Adrenal gland (tissue), 12 donors: ENCODE results near the gene SZT2. TPM values are rescaled to one million over a fixed set of nuclear protein-coding genes. Genes with fewer than 3 reads are reported as not detected.

Experiments used
- DNase-seq, 7 donors: peaks; one replicate each; pipeline ENCODE4 v3.0.0-alpha.2; 2019 to 2020
- H3K27ac ChIP-seq, 5 donors: fragments of 200-600 bp; sonication (generic) in 4 of 5; 1 replicate in 3 of 5; 2 replicates in 2 of 5; pipeline versions ENCODE4 v1.5.1 to v1.8.0; 2016 to 2020; ENCODE audit warnings: mild to moderate bottlenecking in 1 of 5
- H3K27me3 ChIP-seq: fragments of 200-600 bp; 2 replicates; pipeline ENCODE4 v1.8.0; 2021
- H3K36me3 ChIP-seq, 2 donors: fragments of 200-600 bp; replicated peaks in 1 of 2; 1 replicate in 1 of 2; 2 replicates in 1 of 2; pipeline versions ENCODE4 v1.5.1 to v1.8.0; 2018 to 2022
- H3K4me1 ChIP-seq, 2 donors: fragments of 200-600 bp; replicated peaks in 1 of 2; 1 replicate in 1 of 2; 2 replicates in 1 of 2; pipeline versions ENCODE4 v1.5.1 to v1.8.0; 2018 to 2021
- H3K4me3 ChIP-seq, 4 donors: fragments of 200-600 bp; sonication (generic) in 3 of 4; one replicate each; pipeline ENCODE4 v1.5.1; 2016 to 2018
- H3K9me3 ChIP-seq, 3 donors: fragments of 200-600 bp; sonication (generic) in 1 of 3; replicated peaks in 1 of 3; 1 replicate in 2 of 3; 2 replicates in 1 of 3; pipeline versions ENCODE4 v1.5.1 to v1.8.0; 2016 to 2021
- POLR2A ChIP-seq, 2 donors: fragments of 450-650 bp; IDR thresholded peaks; one replicate each; pipeline ENCODE4 v1.6.1; 2017; ENCODE audit warnings: antibody characterized with exemption in 2 of 2, mild to moderate bottlenecking in 2 of 2, moderate library complexity in 1 of 2
- WGBS, 4 donors: extraction: QIAGEN DNeasy Blood & Tissue Kit in 2 of 4; methylation state at CpG; one replicate each; pipeline versions ENCODE4 v1.1.5 to v1.1.7; 2013 to 2017; 5-methylcytosine and 5-hydroxymethylcytosine counted together
- intact Hi-C, 2 donors: fragments of 100-400 bp; cut with DNase I; formaldehyde crosslinking; loops; one replicate each; pipeline versions ENCODE4 v1.14.1 to v1.15.0; 2022 to 2023
- polyA plus RNA-seq, 3 donors: library from polyadenylated mRNA; stranded (reverse); fragments of 200-250 nt in 2 of 3; fragments of 350-450 nt in 1 of 3; fragmentation: Illumina TruSeq in 1 of 3; extraction: RNeasy Lipid Tissue Mini Kit (QIAGEN cat#74804) in 1 of 3; gene quantifications; one replicate each; pipeline ENCODE4 v1.2.3, GENCODE V29; 2013 to 2014
- total RNA-seq, 9 donors: library from RNA; depleted of rRNA in 4 of 9; stranded (reverse); fragments of >200 nt in 4 of 9; fragments of 120-200 nt in 1 of 9; fragmentation: NEBNext Ultra II Directional in 1 of 9; extraction: Animal tissue kit (Norgen Biotek cat#: 25700) in 1 of 9; gene quantifications; one replicate each; pipeline versions ENCODE4 v1.1.0 to v1.2.4, GENCODE V29; 2013 to 2023
- TF ChIP-seq, protein P1 (sequence below), 6 experiments: fragments of 450-650 bp in 4 of 6; fragments of 200-600 bp in 2 of 6; sonication (generic) in 1 of 6; IDR thresholded peaks; 1 replicate in 5 of 6; 2 replicates in 1 of 6; pipeline versions ENCODE4 v1.5.1 to v1.8.0; 2016 to 2021; ENCODE audit warnings: antibody characterized with exemption in 6 of 6, mild to moderate bottlenecking in 2 of 6, moderate library complexity in 1 of 6
- donor health status: healthy with polysubstance abuse.
- donor health status: Bipolar disorder and iron deficiency.
- donor health status: DM: yes; HTN: yes; CAD: no.
- donor health status: DM: no; HTN: no; CAD: no.
- donor health status: DM: no; HTN: no; CAD: no.
- donor health status: DM: yes; HTN: yes; CAD: no.

SZT2 gene
- total and polyA plus RNA-seq, 12 donors: 12.2 to 106 (median 34.7) TPM

DNA sequence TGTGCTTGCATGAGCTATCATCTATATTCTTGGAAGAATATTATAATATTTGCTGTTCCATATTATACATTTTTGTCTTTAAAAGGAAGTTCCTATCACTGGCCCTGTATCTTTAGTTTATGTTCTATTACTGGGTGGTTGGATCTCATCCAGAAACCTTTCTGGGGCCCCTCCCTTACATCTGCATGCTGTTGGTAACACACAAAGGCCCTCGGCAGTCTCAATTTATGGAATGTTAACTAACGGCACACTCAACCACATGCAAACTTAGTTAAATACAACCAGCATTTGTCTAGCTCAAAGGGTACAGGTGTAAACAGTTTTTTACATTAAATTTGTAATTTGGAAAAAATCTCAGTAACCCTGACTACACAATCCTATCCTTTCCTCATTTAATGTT is 73.8 kb downstream of the SZT2 start:
- H3K27me3 ChIP-seq: no peaks in the 10 kb centered on the region
- H3K4me3 ChIP-seq: no peak overlapping the region
- H3K4me1 ChIP-seq: peaks cover 0 to 5% of the 10 kb centered on the region in 2 donors
- intact Hi-C loops: no loop called here
- H3K27ac ChIP-seq: no peak overlapping the region
- 79 to 92% (median 87%) methylated on average over 2 of the region's 2 CpGs for WGBS, 4 donors
- TF ChIP-seq POLR2A (IDR thresholded peaks at IDR 0.05): no peak
- TF ChIP-seq, protein P1, sequence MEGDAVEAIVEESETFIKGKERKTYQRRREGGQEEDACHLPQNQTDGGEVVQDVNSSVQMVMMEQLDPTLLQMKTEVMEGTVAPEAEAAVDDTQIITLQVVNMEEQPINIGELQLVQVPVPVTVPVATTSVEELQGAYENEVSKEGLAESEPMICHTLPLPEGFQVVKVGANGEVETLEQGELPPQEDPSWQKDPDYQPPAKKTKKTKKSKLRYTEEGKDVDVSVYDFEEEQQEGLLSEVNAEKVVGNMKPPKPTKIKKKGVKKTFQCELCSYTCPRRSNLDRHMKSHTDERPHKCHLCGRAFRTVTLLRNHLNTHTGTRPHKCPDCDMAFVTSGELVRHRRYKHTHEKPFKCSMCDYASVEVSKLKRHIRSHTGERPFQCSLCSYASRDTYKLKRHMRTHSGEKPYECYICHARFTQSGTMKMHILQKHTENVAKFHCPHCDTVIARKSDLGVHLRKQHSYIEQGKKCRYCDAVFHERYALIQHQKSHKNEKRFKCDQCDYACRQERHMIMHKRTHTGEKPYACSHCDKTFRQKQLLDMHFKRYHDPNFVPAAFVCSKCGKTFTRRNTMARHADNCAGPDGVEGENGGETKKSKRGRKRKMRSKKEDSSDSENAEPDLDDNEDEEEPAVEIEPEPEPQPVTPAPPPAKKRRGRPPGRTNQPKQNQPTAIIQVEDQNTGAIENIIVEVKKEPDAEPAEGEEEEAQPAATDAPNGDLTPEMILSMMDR (IDR thresholded peaks at IDR 0.05): no peak
- H3K36me3 ChIP-seq: no peaks in the 10 kb centered on the region
- H3K9me3 ChIP-seq: no peaks in the 10 kb centered on the region
- no peak for DNase-seq

DNA sequence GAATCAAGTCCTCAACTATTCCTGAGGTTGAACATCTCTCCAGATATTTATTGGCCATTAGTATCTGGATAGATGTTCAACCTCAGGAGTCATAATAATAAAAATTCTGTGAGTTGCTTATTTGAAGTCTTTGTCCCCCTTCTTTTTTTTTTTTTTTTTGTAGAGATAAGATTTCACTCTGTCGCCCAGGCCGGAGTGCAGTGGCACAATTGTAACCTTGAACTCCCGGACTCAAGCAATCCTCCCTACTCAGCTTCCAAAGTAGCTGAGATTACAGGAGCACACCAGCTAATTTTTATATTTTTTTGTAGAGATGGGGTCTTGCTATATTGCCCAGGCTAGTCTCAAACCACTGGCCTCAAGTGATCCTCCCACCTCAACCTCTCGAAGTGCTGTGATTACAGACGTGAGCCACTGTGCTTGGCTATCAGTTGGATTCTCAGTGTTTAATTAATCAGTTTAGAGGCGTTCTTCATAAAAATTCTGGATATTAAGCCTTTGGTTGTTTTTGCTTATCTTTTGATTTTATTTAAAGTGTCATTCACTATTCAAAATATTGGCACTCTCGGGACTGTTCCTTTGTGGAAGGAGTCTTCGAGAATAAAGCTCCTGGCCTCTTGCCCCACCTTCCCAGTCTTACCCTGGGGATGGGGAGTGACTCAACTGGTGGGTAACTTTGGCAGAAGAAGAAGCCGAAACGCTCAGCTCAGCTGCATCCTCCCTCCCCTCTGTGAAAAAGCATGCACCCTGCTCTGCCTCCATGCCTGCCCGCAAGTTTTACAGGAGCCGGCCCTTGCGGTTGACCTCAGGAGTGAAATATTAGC is 75.2 kb downstream of the SZT2 start:
- Histone ChIP-seq H3K27ac (no peak overlapping the region), H3K4me1 (peaks cover 0 to 5% of the 10 kb centered on the region in 2 donors), H3K4me3 (no peak overlapping the region), H3K9me3 (no peaks in the 10 kb centered on the region), H3K27me3 (no peaks in the 10 kb centered on the region), H3K36me3 (no peaks in the 10 kb centered on the region)
- TF ChIP-seq POLR2A (IDR thresholded peaks at IDR 0.05): no peak
- TF ChIP-seq, protein P1 (IDR thresholded peaks at IDR 0.05): no peak
- peak in 1 of 7 donors; percentile 61 for DNase-seq
- 69 to 76% (median 73%) methylated on average over 13 of the region's 13 CpGs for WGBS, 4 donors
- intact Hi-C loops: no loop called here

DNA sequence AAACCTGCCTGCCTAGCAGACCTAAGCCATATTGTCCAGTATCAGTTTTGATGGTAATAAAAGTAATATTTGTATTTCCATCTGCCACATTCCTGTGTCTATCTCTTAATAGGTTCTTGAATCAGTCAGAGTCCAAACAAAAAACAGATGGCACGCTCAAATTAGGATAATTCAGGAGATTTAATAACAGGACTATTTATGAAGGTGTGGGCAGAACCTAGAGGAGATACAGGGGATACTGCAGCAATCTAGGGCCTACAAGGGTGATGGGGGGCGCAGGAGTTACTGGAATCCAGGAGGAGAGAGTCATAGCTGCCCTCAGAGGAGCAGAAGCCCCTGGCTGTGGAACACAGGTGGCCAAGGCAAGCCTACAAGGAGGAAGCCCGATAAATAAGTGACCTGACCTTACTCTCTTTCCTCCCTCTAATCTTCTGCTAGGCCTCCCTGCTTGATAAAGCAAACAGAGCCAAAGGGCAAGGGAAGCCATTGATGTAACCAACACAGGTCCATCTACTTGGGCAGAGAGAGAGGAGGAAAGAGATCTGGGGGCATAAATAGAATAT is 75.9 kb downstream of the SZT2 start:
- Histone ChIP-seq H3K9me3 (no peaks in the 10 kb centered on the region), H3K4me3 (no peak overlapping the region), H3K4me1 (peaks cover 0 to 5% of the 10 kb centered on the region in 2 donors), H3K27me3 (no peaks in the 10 kb centered on the region), H3K27ac (no peak overlapping the region), H3K36me3 (no peaks in the 10 kb centered on the region)
- no peak for DNase-seq
- 78 to 93% (median 81%) methylated on average over 3 of the region's 3 CpGs for WGBS, 4 donors
- intact Hi-C loops: no loop called here
- TF ChIP-seq POLR2A (IDR thresholded peaks at IDR 0.05): no peak
- TF ChIP-seq, protein P1 (IDR thresholded peaks at IDR 0.05): no peak

DNA sequence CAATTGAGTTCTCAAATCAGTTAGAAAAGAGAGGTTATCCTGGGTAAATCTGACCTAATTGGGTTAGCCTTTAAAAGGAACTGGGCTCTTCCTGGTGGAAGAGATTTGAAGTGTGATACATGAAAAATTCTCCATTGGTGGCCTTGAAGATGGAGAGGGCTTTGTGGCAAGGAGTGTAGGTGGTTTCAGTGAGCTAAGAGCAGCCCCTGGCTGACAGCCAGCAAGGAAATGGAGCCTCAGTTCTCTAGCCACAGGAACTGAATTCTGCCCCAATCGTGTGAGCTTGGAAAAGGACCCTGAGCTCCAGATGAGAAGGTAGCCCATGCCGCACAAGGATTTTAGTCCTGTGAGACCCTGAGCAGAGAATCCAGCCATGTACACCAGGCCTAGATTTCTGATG is 76.7 kb downstream of the SZT2 start:
- Histone ChIP-seq H3K27me3 (no peaks in the 10 kb centered on the region), H3K4me3 (no peak overlapping the region), H3K27ac (no peak overlapping the region), H3K4me1 (peaks cover 0 to 5% of the 10 kb centered on the region in 2 donors), H3K36me3 (no peaks in the 10 kb centered on the region), H3K9me3 (no peaks in the 10 kb centered on the region)
- 70 to 75% (median 73%) methylated on average over 2 of the region's 2 CpGs for WGBS, 4 donors
- no peak for DNase-seq
- TF ChIP-seq POLR2A (IDR thresholded peaks at IDR 0.05): no peak
- TF ChIP-seq, protein P1 (IDR thresholded peaks at IDR 0.05): no peak
- intact Hi-C loops: no loop called here
